GM12874 (cell line): ENCODE measurements around the gene DMD.
A peak's percentile ranks its signal among the peaks of the same experiment; 100 is the strongest.

Source experiments
- CTCF ChIP-seq: IDR thresholded peaks from 2 replicates; pipeline ENCODE4 v1.5.1; 2011; ENCODE audit warnings: low read depth, mild to moderate bottlenecking, control low read depth, low read length, moderate library complexity; ENCODE audit not compliant: insufficient read depth

The DMD gene

GRCh38 chrX:31301941-31302340, 1909.4 kb downstream of the DMD start:
- no peak for TF ChIP-seq CTCF

- no peak for TF ChIP-seq CTCF
These were observed 1910.1 kb downstream of the DMD start for GRCh38 chrX:31301203-31301602.

GRCh38 chrX:31298916-31299315, 1912.4 kb downstream of the DMD start:
- no peak for TF ChIP-seq CTCF

- no peak for TF ChIP-seq CTCF
These were observed 1913.5 kb downstream of the DMD start for GRCh38 chrX:31297881-31298280.

GRCh38 chrX:31294475-31294874, 1916.9 kb downstream of the DMD start:
- no peak for TF ChIP-seq CTCF

GRCh38 chrX:31293409-31293808, 1917.9 kb downstream of the DMD start:
- peak; percentile 45 for TF ChIP-seq CTCF

GRCh38 chrX:31291131-31291530, 1920.2 kb downstream of the DMD start:
- TF ChIP-seq CTCF = no peak

- TF ChIP-seq CTCF = no peak
These were observed 1923.5 kb downstream of the DMD start for GRCh38 chrX:31287861-31288260.
